ENCODE results near the gene MEX3A. TPM values are rescaled to one million over a fixed set of nuclear protein-coding genes. Genes with fewer than 3 reads are reported as not detected.

The MEX3A gene
- total RNA-seq, 1 donor from 2014 or later = 0.50 TPM

Other genes with a start within 250 kb of the MEX3A start
- 79.9 and 82.6 TPM in 2 replicates for gene GON4L, start 225.3 kb downstream of the MEX3A start, total RNA-seq
- 22.2 and 22.5 TPM in 2 replicates for gene SYT11, start 222.9 kb downstream of the MEX3A start, total RNA-seq
- 27.0 and 27.6 TPM in 2 replicates for gene RIT1, start 171.1 kb downstream of the MEX3A start, total RNA-seq
- gene KHDC4, start 148.1 kb downstream of the MEX3A start, total RNA-seq = 73.8 and 82.8 TPM in 2 replicates
- 0.14 TPM in 2 replicates for gene RXFP4, start 140.8 kb downstream of the MEX3A start, total RNA-seq
- gene ARHGEF2, start 103.9 kb downstream of the MEX3A start, total RNA-seq = 172 and 189 TPM in 2 replicates
- 265 and 268 TPM in 2 replicates for gene SSR2, start 61.5 kb downstream of the MEX3A start, total RNA-seq
- gene UBQLN4, start 28.7 kb downstream of the MEX3A start, total RNA-seq = 36.8 and 37.2 TPM in 2 replicates
- gene LAMTOR2, start 27.7 kb downstream of the MEX3A start, total RNA-seq = 69.4 and 71.6 TPM in 2 replicates
- gene RAB25, start 21.3 kb downstream of the MEX3A start, total RNA-seq = not detected in 2 replicates
- 98.8 and 104 TPM in 2 replicates for gene LMNA, start 32.2 kb upstream of the MEX3A start, total RNA-seq
- 10.5 and 12.4 TPM in 2 replicates for gene SEMA4A, start 71.1 kb upstream of the MEX3A start, total RNA-seq
- 32.2 and 34.3 TPM in 2 replicates for gene SLC25A44, start 111.6 kb upstream of the MEX3A start, total RNA-seq
- gene PMF1, start 130.5 kb upstream of the MEX3A start, total RNA-seq = 84.0 and 84.1 TPM in 2 replicates
- 2.0 and 2.9 TPM in 2 replicates for gene BGLAP, start 159.7 kb upstream of the MEX3A start, total RNA-seq
- 8.0 and 8.6 TPM in 2 replicates for gene PAQR6, start 165.6 kb upstream of the MEX3A start, total RNA-seq
- 69.2 and 73.1 TPM in 2 replicates for gene SMG5, start 200.4 kb upstream of the MEX3A start, total RNA-seq
- 9.4 TPM in 2 replicates for gene TMEM79, start 201.9 kb upstream of the MEX3A start, total RNA-seq
- 28.9 and 31.3 TPM in 2 replicates for gene GLMP, start 213.2 kb upstream of the MEX3A start, total RNA-seq
- gene VHLL, start 216.8 kb upstream of the MEX3A start, total RNA-seq = 0.30 and 0.34 TPM in 2 replicates